Stimulated activated effector memory CD8-positive, alpha-beta T cell treated with anti-CD3 and anti-CD28 coated beads, Interleukin-12 subunit alpha, Interleukin-12 subunit beta, amount 100 ng/mL, for 72 hours (primary cell): ENCODE data around the gene FLRT2.

Source experiments
- ATAC-seq: fragments of 150-1000 bp; cut with Tn5 transposase; 2 replicates; pipeline ENCODE4 v1.10.0; 2021
- DNase-seq, 2 donors: peaks; one replicate each; pipeline ENCODE4 v3.0.0; 2021 to 2022; ENCODE audit warnings: low spot score in 2 of 2
- H3K27ac Mint-ChIP-seq: one replicate; pipeline ENCODE4 v1.8.0; 2022; ENCODE audit warnings: mild to moderate bottlenecking, mixed read lengths
- H3K36me3 Mint-ChIP-seq: one replicate; pipeline ENCODE4 v1.8.0; 2022; ENCODE audit warnings: mild to moderate bottlenecking, mixed read lengths
- H3K4me1 Mint-ChIP-seq: one replicate; pipeline ENCODE4 v1.8.0; 2022; ENCODE audit warnings: mixed read lengths
- H3K4me3 Mint-ChIP-seq: one replicate; pipeline ENCODE4 v1.8.0; 2022; ENCODE audit warnings: mild to moderate bottlenecking, mixed read lengths
- H3K9me3 Mint-ChIP-seq: one replicate; pipeline ENCODE4 v1.8.0; 2022; ENCODE audit warnings: mixed read lengths

FLRT2 gene

DNA sequence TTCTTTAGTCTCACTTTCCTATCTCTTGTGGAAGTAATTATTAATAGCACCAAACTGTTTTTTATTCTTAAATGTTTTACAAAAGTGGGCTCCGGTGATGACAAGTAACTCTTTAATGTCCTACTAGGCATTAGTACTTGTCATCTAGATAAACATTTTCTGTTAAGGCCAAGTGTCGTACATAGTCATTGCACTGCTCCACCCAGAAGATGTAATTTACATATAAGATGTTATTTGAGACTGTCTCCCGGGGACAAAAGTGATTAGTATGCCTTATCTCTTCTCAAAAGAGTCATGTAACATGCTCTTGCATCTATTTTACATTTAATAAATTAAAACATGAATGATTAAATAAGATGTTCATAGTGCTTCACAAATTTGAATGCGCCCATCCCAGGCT, 88.4 kb downstream of the FLRT2 start:
- Mint-ChIP-seq H3K36me3 (no peaks in the 10 kb centered on the region), H3K27ac (no peak overlapping the region), H3K4me3 (no peak overlapping the region), H3K9me3 (peaks cover 3% of the 10 kb centered on the region), H3K4me1 (no peaks in the 10 kb centered on the region)
- ATAC-seq (no peak), DNase-seq (no peak)

DNA sequence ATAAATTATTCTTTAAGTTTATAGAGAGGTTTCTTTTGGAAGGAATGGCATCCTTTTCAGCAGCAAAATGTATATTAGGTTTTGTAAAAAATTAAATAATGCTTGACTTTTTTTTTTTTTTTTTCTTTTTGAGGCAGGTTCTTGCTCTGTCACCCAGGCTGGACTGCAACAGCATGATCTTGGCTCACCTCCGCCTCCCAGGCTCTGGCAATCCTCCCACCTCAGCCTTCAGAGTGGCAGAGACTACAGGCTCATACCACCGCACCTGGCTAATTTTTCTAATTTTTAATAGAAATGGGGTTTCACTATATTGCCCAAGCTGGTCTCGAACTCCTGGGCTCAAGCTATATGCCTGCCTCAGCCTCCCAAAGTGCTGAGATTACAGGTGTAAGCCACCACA, 89.0 kb downstream of the FLRT2 start:
- DNase-seq (no peak), ATAC-seq (no peak)
- no peak overlapping the region for H3K27ac Mint-ChIP-seq

DNA sequence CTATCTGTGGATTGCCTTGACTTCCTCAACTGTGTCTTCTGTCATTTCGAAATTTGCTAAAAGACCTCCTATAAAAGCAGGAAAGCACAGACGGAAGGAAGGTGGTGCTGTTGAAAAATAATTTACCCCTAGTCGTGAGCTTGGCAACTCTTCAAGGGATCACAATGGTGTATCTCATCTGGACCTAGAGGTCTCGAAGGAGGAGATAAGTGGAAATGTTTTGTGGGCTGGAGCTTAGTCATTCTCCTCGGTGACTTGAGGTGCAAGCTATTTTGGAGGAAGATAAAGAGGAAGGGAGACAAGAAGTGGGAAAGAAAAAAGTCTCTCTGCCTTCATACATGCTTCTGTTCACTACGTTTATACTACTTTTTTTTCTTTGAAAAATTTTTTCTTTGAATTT, 89.9 kb downstream of the FLRT2 start:
- Mint-ChIP-seq H3K4me3 (no peak overlapping the region), H3K27ac (no peak overlapping the region), H3K4me1 (no peaks in the 10 kb centered on the region)

More for the DNA sequence above, 89.0 kb downstream of the FLRT2 start:
- Mint-ChIP-seq H3K9me3 (peaks cover 3% of the 10 kb centered on the region), H3K4me3 (no peak overlapping the region), H3K4me1 (no peaks in the 10 kb centered on the region), H3K36me3 (no peaks in the 10 kb centered on the region)

DNA sequence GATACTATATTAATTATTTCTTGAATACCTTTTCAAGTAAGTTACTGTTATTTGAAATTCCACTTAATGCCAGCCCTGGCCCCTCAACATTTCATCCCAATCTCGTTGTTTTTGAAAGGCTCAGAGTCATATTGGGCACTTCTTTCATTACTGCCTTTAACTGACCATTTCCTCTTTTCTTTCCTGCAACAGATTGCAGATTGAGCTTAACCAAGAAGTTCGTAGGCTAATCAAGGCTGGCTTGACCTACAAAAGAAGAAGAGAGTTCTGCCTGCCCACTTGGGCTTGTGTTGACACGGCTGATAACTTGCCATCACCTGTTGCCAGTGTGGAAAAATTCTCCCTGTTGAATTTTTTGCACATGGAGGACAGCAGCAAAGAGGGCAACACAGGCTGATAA, 91.0 kb downstream of the FLRT2 start:
- DNase-seq (no peak), ATAC-seq (no peak)
- peaks cover 3% of the 10 kb centered on the region for H3K9me3 Mint-ChIP-seq
- H3K4me1 Mint-ChIP-seq: no peaks in the 10 kb centered on the region
- no peak overlapping the region for H3K4me3 Mint-ChIP-seq
- no peaks in the 10 kb centered on the region for H3K36me3 Mint-ChIP-seq
- no peak overlapping the region for H3K27ac Mint-ChIP-seq

More for the DNA sequence above, 89.9 kb downstream of the FLRT2 start:
- ATAC-seq (no peak), DNase-seq (no peak)
- Mint-ChIP-seq H3K9me3 (peaks cover 3% of the 10 kb centered on the region), H3K36me3 (no peaks in the 10 kb centered on the region)

DNA sequence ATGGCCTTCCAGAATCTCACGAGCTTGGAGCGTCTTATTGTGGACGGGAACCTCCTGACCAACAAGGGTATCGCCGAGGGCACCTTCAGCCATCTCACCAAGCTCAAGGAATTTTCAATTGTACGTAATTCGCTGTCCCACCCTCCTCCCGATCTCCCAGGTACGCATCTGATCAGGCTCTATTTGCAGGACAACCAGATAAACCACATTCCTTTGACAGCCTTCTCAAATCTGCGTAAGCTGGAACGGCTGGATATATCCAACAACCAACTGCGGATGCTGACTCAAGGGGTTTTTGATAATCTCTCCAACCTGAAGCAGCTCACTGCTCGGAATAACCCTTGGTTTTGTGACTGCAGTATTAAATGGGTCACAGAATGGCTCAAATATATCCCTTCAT, 92.2 kb downstream of the FLRT2 start:
- no peak for ATAC-seq
- no peaks in the 10 kb centered on the region for H3K36me3 Mint-ChIP-seq
- no peak overlapping the region for H3K27ac Mint-ChIP-seq
- H3K4me3 Mint-ChIP-seq: no peak overlapping the region
- H3K9me3 Mint-ChIP-seq: peaks cover 3% of the 10 kb centered on the region
- no peak for DNase-seq
- no peaks in the 10 kb centered on the region for H3K4me1 Mint-ChIP-seq

DNA sequence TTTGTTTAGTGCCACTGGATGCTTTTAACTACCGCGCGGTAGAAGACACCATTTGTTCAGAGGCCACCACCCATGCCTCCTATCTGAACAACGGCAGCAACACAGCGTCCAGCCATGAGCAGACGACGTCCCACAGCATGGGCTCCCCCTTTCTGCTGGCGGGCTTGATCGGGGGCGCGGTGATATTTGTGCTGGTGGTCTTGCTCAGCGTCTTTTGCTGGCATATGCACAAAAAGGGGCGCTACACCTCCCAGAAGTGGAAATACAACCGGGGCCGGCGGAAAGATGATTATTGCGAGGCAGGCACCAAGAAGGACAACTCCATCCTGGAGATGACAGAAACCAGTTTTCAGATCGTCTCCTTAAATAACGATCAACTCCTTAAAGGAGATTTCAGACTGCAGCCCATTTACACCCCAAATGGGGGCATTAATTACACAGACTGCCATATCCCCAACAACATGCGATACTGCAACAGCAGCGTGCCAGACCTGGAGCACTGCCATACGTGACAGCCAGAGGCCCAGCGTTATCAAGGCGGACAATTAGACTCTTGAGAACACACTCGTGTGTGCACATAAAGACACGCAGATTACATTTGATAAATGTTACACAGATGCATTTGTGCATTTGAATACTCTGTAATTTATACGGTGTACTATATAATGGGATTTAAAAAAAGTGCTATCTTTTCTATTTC, 93.2 kb downstream of the FLRT2 start:
- H3K9me3 Mint-ChIP-seq: peaks cover 3% of the 10 kb centered on the region

DNA sequence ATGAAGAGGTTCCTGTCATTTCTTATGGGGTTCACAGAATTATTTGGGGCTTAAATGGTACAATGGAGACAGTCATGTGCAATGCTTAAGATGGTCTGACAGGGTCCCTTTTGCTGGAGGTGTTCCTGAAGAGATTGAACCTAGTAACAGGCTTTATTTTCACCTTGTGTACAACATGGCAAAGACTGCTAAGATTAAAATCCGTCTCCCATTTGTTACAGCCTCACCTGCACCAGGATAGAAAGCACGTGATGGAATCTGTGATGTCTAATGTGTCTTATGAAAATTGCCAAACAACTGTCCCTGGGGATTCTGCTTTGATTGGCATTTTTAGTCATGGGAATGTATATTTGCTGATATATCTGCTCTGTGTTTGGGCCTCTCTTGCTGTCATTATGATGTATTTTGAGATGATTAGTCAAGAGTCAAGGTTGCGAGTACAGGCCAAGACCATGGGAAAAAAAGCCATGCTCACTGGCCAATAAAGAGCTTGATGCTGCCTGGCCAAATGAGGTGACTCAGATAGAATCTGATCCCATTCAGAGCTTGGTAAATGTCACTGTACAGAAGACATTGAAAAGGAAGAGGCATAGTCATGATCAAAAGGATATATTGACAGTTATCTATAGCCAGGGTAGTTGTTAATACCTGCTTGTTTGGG, 96.1 kb downstream of the FLRT2 start:
- no peak for DNase-seq
- Mint-ChIP-seq H3K36me3 (no peaks in the 10 kb centered on the region), H3K4me3 (no peak overlapping the region), H3K9me3 (peaks cover 3% of the 10 kb centered on the region), H3K4me1 (no peaks in the 10 kb centered on the region), H3K27ac (no peak overlapping the region)
- ATAC-seq: no peak

More for the DNA sequence above, 93.2 kb downstream of the FLRT2 start:
- Mint-ChIP-seq H3K27ac (no peak overlapping the region), H3K4me1 (no peaks in the 10 kb centered on the region), H3K36me3 (no peaks in the 10 kb centered on the region), H3K4me3 (no peak overlapping the region)
- no peak for ATAC-seq
- DNase-seq: no peak

DNA sequence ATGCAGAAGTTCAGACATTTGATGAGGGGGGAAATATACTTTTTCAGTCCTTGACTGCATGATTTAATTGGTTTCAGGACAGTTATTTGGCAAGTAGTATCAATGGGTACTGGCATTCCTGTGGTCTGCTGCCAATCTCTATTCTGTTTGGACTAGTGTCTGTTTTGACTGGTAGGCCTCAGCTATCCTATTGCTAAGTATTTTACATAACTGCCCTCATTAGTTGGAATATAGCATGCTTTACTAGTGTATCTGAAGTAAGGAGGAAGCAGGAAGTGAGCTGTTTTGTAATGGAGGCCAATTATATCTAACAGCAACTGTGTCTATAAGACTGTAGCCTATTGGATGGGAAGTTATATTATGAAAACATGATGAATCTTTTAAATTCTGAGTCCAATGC, 104.3 kb downstream of the FLRT2 start:
- DNase-seq (no peak), ATAC-seq (no peak)
- Mint-ChIP-seq H3K4me1 (no peaks in the 10 kb centered on the region), H3K9me3 (no peaks in the 10 kb centered on the region), H3K4me3 (no peak overlapping the region), H3K36me3 (no peaks in the 10 kb centered on the region), H3K27ac (no peak overlapping the region)

DNA sequence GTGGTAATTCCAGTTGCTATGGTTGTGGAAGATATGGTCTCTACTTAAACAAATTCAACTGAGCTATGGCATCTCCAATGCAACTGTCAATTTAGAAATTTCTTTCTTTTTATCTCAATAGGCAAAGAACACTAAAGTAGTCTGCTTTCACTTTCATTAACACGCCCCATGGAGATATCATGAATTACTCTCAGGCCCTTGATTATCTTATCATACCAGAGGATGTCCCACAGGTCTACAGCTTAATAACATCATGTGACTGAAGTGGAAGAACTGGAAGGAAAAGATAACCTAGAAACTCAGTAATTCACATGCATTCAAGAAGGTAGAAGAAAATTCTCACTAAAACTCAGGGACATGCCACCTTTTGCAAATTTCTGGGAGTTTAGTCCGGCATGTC, 114.3 kb downstream of the FLRT2 start:
- no peaks in the 10 kb centered on the region for H3K4me1 Mint-ChIP-seq
- H3K36me3 Mint-ChIP-seq: no peaks in the 10 kb centered on the region

DNA sequence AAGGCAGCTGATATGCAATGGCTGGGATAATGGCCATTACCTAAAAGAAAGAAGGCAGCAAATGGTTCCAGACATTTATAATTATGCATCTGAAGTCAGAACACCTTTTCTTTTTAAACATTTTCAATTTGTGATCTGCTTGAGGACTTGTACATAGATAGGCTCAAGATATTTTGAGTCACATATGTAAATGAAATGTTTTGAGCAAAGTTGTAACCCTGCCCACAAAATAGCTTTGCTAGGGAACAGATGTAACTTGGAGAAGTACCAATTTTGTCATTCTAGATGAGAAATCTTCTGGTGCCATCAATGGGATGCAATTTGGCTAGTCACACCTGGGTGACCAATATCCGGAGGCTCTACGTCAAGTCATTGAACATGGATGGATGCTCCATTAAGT, 123.1 kb downstream of the FLRT2 start:
- Mint-ChIP-seq H3K4me1 (no peaks in the 10 kb centered on the region), H3K27ac (no peak overlapping the region), H3K4me3 (no peak overlapping the region), H3K36me3 (no peaks in the 10 kb centered on the region), H3K9me3 (peaks cover 3% of the 10 kb centered on the region)
- ATAC-seq (no peak), DNase-seq (no peak)

More for the DNA sequence above, 114.3 kb downstream of the FLRT2 start:
- Mint-ChIP-seq H3K9me3 (peaks cover 4% of the 10 kb centered on the region), H3K4me3 (no peak overlapping the region), H3K27ac (no peak overlapping the region)
- ATAC-seq (no peak), DNase-seq (no peak)

DNA sequence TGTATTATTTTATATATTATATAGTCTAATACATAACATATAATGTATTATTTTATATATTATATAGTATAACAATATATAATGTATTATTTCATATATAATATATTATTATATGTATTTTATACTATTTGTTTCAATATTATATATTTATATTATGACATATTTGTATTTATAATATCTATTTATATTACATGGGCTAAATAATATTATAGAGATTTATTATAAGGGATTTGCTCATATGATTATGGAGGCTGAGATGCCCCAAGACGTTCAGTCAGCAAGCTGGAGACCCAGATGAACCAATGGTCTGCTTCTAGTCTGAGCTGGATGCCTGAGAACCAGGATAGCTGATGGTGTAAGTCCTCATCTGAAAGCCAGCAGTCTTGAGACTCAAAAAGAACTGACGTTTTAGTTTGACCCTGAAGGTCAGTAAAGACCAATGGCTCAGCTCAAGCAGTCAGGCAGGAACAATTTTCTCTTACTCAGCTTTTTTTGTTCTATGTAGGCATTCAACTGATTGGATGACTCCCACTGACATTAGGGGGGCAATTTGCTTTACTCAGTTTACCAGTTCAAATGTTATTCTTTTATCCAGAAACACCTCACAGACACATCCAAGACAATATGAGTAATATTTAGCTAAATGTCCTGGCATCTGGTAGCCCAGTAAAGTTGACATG, 130.4 kb downstream of the FLRT2 start:
- no peaks in the 10 kb centered on the region for H3K4me1 Mint-ChIP-seq
- no peak overlapping the region for H3K27ac Mint-ChIP-seq
- peaks cover 6% of the 10 kb centered on the region for H3K9me3 Mint-ChIP-seq
- DNase-seq (no peak), ATAC-seq (no peak)
- no peaks in the 10 kb centered on the region for H3K36me3 Mint-ChIP-seq
- no peak overlapping the region for H3K4me3 Mint-ChIP-seq

DNA sequence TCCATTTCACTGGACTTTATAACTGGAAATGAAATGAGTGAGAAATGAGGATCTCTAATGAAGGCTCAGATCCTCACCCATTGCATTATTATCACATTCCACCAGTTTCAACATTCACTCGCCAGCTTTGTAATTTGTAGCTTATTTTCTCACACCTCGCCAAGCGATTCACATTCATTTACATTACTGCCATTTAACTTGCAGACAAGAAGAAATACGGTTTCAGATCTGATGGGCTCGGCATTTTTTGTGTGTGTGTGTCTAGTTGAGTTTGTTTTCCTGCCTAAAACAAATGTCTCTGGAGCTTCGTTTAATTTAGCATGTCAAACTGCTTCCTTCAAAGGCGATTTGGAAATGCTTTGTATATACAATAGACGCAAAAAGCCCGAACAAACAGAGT, 132.2 kb downstream of the FLRT2 start:
- Mint-ChIP-seq H3K4me1 (no peaks in the 10 kb centered on the region), H3K4me3 (no peak overlapping the region), H3K9me3 (peaks cover 6% of the 10 kb centered on the region), H3K36me3 (no peaks in the 10 kb centered on the region), H3K27ac (no peak overlapping the region)
- ATAC-seq (no peak), DNase-seq (no peak)

DNA sequence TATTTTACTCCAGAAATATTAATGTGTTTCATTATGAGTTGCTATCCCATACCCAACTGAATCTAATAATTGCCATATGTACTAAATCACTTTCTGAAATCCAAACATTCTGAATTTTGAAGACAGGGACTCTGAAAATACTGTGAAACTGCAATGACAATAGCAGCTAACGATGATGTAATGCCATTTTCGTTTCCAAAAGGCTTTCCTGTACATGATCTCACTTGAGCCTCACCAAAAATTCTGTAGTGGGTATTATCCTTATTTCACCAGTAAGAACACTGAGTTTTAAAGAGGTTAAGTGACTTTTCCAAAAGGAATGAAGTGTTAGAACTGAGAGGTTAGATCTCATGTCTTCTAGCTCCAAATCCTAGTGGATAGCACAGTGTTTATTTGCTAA, 133.3 kb downstream of the FLRT2 start:
- ATAC-seq (no peak), DNase-seq (no peak)
- peaks cover 2% of the 10 kb centered on the region for H3K9me3 Mint-ChIP-seq
- no peak overlapping the region for H3K4me3 Mint-ChIP-seq
- no peaks in the 10 kb centered on the region for H3K36me3 Mint-ChIP-seq
- no peaks in the 10 kb centered on the region for H3K4me1 Mint-ChIP-seq
- H3K27ac Mint-ChIP-seq: no peak overlapping the region

DNA sequence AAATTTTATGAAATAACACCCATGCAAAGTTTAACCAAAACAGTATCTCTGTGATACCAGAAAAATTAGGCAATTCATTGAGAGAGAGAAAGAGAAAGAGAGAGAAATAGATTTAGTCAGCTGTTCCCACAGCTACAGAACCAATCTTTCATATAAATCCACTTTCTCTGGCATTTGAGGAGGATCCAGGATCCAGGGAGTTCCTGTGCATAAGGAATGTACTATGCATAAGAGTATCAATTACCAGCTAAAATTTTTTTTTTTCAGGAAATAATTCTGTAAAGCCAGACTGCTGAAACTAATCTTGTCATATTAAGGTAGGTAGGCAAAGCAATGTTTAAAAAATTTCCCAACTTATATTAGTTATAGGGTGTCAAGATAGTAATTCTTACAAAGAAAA, 133.7 kb downstream of the FLRT2 start:
- Mint-ChIP-seq H3K4me1 (no peaks in the 10 kb centered on the region), H3K27ac (no peak overlapping the region), H3K9me3 (peaks cover 2% of the 10 kb centered on the region), H3K36me3 (no peaks in the 10 kb centered on the region), H3K4me3 (no peak overlapping the region)
- ATAC-seq (no peak), DNase-seq (no peak)

DNA sequence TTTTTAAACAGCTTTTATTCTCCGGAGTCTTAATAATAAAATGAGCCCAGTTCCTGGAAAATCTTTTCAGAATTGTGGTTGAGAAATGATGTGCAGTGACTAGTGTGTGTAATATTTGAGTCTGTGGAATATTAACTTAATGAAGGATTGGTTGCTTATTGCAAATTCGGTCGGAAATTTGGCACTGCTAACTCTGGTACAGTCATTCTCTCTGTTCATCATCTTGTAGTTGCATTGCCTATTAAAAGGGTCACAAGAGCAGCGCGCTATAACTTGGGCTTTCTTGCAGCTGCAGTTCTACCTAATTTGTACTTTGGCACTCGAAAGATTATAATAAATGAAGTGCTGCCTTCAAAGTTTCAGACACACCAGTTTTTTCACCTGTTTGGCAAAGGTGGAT, 146.0 kb downstream of the FLRT2 start:
- Mint-ChIP-seq H3K36me3 (no peaks in the 10 kb centered on the region), H3K27ac (no peak overlapping the region), H3K9me3 (no peaks in the 10 kb centered on the region), H3K4me1 (no peaks in the 10 kb centered on the region), H3K4me3 (no peak overlapping the region)
- no peak for ATAC-seq
- DNase-seq: no peak

DNA sequence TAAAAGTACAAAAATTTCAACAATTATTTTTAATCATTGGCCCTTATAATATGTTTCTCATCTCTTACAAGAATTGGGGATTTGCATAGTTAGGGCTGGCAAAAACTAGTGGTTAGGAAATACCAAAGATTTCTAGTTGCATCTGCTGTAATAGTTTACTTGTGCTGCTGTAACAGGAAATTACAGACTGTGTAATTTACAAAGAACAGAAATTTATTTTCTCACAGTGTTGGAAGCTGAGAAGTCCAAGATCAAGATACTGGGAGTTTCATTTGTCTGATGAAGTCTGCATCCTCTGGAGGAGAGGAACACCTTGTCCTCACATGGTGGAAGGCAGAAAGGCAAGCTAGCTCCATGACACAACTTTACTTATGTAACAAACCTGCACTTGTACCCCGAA, 157.0 kb downstream of the FLRT2 start:
- H3K4me1 Mint-ChIP-seq: no peaks in the 10 kb centered on the region
- no peak overlapping the region for H3K4me3 Mint-ChIP-seq
- no peak for ATAC-seq
- no peak for DNase-seq
- H3K36me3 Mint-ChIP-seq: no peaks in the 10 kb centered on the region
- peaks cover 10% of the 10 kb centered on the region for H3K9me3 Mint-ChIP-seq
- no peak overlapping the region for H3K27ac Mint-ChIP-seq
